GM19397 (cell line): ENCODE measurements around the gene C6orf141.
"Not testable (repeated sequence)": the region's sequence is repeated elsewhere in the genome, so short reads cannot be mapped to it uniquely, and the experiment has no call there.

Source experiments
- ATAC-seq: cut with Tn5 transposase; IDR thresholded peaks from one replicate; pipeline ENCODE4 v1.9.1; 2021; ENCODE audit warnings: mild to moderate bottlenecking, moderate library complexity; ENCODE audit not compliant: unreplicated experiment

The C6orf141 gene

DNA sequence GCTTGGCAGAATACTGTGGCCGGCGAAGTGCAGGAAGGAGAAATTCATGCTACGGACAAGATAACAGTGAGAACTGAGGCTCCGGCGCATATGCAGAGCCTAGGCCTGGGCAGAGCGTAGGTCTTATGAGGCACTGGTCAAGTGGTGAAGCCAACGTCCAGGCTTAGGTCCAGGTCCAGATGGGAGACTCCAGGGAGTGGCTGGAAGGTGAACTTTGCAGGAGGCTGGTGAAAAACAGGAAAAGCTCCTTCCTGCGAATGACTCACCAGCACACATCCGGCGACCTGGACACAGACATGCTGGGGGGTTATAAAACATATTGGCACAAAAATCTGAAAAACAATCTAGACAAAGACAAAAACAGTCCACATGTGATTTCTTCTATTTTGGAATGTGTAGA, 15.4 kb downstream of the C6orf141 start:
- no peak for ATAC-seq

DNA sequence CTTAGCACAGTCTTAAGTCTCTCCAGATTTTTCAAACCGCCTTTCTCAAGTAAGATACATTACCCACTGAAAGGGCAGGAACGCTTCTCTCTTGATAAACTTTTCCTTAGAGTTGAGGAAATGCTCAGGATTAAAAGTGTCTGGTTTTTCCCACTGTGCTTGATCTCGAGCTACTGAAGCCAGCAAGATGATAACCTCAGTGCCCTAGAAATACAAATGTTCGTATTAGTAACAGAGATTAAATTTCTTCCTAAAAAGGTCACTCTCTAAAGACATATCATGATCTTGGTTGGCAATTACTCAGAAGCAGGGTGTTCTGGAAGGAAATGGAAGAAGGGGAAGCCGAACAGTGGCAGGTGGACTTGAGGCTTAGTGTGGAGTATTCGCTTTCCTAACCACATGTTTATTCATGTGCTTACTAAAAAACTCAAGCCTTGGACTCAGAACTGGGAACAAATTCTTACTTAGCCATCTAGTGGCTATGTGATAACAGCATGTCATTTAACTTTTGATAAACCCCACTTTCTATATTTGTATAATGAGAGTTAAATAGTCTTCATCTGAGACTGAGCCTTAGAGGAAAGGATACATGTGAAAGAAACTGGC, 20.1 kb downstream of the C6orf141 start:
- ATAC-seq: no peak

DNA sequence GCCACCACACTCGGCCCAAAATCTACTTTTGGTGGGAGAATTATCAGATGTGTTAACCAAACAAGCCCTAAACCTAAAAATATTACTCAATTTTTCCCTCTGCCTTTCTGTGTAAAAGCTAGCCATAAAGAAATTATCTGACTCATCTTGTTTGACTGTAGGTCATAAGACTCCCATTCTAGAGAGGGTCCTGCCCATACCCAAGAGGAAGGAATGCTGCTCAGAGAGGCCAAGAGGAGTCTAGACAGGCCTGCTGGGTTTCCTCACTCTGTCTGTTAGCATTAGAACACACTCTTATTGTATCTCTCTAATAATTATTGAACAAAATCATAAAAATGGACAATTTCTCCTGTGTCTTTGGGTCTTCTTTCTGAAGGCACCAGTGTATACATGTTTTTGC, 26.1 kb downstream of the C6orf141 start:
- ATAC-seq: no peak

DNA sequence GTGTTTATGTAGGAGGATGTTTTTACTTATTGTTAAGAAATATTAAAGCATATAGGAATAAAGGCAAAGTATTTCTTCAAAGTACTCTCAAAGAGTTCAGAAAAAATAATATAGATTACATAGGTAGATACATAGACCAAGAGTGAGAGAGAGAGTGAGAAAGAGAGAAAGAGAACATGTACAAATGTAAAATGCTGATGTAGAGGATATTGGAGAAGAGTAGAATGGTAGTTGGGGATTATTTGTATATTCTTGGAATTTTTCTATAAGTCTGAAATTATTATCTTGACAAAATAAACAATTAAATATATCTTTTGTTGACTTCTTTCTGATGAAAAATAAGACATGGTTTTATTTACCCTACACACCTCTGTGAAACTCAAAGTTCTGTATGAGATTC, 29.2 kb downstream of the C6orf141 start:
- no peak for ATAC-seq

DNA sequence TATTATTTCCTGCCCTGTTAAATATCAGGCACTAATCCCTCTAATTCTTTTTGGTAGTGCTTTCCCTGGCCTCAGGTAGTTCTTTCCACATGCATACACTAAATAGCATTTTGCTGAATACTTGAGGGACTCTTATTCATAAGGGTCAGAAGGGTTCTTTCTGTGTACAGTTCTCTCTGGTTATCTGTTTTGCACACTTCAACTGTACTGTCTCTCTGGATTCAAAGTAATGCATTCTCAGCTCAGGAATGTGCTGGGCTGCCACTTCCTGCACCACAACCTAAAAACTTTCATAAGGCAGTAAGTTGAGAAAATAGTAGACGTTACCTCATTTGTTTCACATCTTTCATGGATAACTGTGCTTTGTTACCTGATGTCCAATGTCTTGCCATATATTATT, 32.1 kb downstream of the C6orf141 start:
- no peak for ATAC-seq

DNA sequence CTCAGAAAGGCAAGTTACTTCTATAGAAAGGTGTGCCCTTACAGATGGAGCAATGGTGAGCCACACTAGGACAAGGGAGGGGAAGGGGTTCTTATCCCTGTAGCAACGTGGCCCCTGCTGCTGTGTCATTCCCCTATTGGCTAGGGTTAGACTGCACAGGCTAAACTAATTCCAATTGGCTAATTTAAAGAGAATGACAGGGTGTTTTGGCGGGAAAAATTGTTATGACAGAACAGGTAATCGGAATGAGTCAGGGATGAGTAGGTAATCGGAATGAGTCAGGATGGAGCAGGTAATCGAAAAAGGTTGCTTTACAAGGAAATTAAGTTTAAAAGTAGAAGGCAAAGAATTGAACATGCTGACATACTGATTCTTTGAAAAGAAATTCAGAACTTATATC, 36.8 kb downstream of the C6orf141 start:
- ATAC-seq: not testable (repeated sequence)
